ENCODE measurements around the gene CAPN5.
A peak's percentile ranks its signal among the peaks of the same experiment; 100 is the strongest.

Gene CAPN5

DNA sequence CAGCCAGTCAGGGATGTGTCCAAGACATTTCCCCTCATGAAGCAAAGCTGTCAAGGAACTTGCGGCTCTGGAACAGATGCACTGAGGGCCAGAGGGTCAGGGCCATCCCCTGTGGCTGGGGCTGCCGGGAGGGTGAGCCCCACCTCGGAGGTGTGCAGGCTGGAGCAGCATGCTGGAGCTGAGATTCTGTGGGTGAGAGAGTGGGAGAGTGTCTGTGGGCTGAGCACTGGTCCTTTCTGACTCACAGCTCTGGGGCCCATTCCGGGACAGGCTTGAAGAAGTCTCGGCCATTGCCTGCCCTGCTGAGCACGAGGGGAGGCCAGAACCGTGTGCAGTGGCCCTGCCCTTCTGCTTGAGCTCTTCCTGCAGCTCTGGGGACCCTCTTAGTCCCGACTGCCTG lies 38.0 kb downstream of the CAPN5 start:
- Mint-ChIP-seq H3K27ac (no peak overlapping the region), H3K9me3 (no peaks in the 10 kb centered on the region), H3K4me3 (no peak overlapping the region), H3K4me1 (no peaks in the 10 kb centered on the region), H3K36me3 (no peaks in the 10 kb centered on the region)
- DNase-seq (ENCODE audit: low spot score in 2 of 2) (no peak), ATAC-seq (peak; percentile 27)

DNA sequence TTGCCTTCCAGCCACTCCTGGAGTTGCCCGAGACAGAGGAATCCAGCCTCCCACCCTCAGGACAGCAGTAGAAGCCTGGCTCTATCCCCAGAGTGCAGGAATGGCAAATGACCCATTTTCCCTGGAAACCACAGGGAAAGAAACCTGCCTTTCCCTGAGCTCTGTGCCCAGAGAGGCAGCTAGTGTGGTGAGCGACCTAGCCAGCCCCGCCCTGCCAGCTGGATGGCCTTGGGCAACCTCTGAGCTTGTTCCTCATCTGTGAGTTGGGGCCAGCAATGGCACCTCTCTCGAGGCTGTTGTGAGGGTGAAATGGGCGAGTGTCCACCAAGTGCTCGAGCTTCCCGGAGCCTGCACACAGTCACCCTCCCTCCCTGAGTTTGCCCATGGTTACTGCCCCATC lies 39.5 kb downstream of the CAPN5 start:
- H3K4me3 Mint-ChIP-seq: no peak overlapping the region
- H3K9me3 Mint-ChIP-seq: no peaks in the 10 kb centered on the region
- no peaks in the 10 kb centered on the region for H3K4me1 Mint-ChIP-seq
- H3K27ac Mint-ChIP-seq: no peak overlapping the region
- DNase-seq (ENCODE audit: low spot score in 2 of 2) (no peak), ATAC-seq (no peak)
- H3K36me3 Mint-ChIP-seq: no peaks in the 10 kb centered on the region

DNA sequence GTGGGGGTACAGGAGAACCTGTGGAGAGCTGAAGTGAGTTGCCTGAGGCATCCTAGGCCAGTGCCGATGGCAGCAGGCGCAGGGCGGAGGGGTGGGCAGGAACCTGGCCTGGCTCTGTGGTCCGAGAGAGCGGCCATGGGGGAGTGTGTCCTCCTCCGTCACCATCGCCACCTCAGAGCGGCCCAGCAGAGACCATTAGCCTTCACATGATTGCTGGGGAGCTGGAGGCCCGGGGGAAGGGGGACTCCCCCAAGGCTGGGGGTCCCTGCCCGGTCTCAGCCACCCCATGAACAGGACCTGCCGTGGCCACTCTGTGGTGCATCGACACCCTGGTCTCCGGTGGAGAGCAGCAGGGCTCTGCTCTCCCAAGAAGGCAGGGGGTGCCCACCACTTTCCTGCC lies 40.0 kb downstream of the CAPN5 start:
- no peak for DNase-seq (ENCODE audit: low spot score in 2 of 2)
- H3K9me3 Mint-ChIP-seq: no peaks in the 10 kb centered on the region
- no peak overlapping the region for H3K4me3 Mint-ChIP-seq
- no peaks in the 10 kb centered on the region for H3K4me1 Mint-ChIP-seq
- ATAC-seq: no peak
- H3K27ac Mint-ChIP-seq: no peak overlapping the region
- H3K36me3 Mint-ChIP-seq: no peaks in the 10 kb centered on the region

DNA sequence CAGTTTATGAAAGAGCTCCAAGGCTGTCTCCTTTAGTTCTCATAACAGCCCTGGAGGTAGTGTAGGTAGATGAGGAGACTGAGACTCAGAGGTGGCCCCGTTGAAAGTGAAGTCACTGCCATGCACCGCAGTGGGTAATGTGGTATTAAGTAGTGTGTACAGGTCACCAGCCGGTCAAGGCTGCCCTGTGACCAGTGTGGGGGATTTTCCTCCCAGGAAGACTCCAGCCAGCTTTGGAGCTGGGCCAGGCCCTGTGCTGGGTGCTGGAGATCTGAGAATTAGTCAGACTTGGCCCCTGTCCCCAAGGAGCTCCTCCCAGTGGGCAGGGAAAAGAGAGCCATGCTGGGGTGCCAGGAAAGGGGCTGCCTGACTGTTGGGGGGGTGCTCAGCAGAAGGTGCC lies 41.2 kb downstream of the CAPN5 start:
- H3K9me3 Mint-ChIP-seq: no peaks in the 10 kb centered on the region
- no peaks in the 10 kb centered on the region for H3K4me1 Mint-ChIP-seq
- no peak overlapping the region for H3K27ac Mint-ChIP-seq
- no peak for DNase-seq (ENCODE audit: low spot score in 2 of 2)
- ATAC-seq: no peak
- no peak overlapping the region for H3K4me3 Mint-ChIP-seq
- H3K36me3 Mint-ChIP-seq: no peaks in the 10 kb centered on the region

DNA sequence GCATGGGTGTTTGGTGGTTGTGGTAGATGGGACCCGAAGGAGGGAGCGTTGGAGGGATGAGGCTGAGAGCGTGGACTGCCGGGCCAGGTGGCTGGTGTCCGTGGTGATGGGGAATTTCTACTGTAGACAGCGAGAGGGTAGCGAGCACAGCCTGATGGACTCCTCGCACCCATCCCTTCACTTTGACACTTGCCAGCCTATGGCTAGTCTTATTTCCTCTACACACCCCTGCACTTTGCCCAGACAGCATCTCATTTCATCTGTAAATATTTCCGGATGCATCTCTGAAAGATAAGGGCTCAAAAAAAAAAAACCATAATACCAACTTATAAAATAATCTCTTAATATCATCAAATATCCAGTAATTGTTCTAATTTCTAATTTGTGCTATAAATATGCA lies 41.7 kb downstream of the CAPN5 start:
- Mint-ChIP-seq H3K4me1 (peaks cover 3% of the 10 kb centered on the region), H3K27ac (no peak overlapping the region), H3K4me3 (no peak overlapping the region), H3K9me3 (no peaks in the 10 kb centered on the region), H3K36me3 (no peaks in the 10 kb centered on the region)
- no peak for ATAC-seq
- no peak for DNase-seq (ENCODE audit: low spot score in 2 of 2)

DNA sequence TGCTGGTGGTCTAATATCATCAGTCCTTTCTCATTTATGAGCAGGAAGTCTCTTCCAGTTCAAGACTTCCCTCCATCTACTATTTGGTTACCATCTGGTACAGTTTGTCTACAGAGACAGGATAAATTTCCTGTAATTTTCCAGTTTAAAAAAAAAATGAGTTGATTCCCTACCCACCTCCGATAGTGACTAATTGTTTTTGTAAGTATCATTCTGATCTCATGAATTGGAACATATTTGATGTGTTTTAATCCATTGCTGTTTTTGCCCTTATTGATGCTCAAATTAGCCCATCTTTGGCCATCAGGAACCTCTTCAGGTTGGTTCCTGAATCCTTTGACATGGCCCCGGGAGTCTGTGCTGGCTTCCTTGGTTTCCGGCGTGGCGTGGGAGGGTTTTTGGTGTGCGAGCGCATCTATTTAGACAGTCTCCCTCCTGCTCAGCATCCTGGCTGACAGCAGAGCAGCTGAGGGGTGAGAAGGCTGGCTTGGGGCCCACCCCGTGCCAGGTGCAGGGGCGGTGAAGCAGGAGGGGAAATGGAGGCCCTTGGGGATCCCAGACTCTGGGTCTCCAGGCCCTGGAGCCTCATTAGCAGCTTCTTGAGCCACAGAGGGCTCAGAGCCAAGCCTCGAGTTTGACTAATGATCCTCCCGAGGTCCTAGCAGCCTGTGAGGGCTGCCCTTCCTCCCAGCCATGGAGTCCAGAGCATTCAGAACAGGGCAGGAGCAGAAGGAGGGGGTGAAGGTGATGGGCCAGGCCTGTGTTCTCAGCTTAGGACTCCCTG lies 42.7 kb downstream of the CAPN5 start:
- no peak for ATAC-seq
- Mint-ChIP-seq H3K4me3 (no peak overlapping the region), H3K4me1 (peaks cover 6% of the 10 kb centered on the region), H3K9me3 (no peaks in the 10 kb centered on the region), H3K27ac (no peak overlapping the region), H3K36me3 (no peaks in the 10 kb centered on the region)
- DNase-seq (ENCODE audit: low spot score in 2 of 2): no peak

DNA sequence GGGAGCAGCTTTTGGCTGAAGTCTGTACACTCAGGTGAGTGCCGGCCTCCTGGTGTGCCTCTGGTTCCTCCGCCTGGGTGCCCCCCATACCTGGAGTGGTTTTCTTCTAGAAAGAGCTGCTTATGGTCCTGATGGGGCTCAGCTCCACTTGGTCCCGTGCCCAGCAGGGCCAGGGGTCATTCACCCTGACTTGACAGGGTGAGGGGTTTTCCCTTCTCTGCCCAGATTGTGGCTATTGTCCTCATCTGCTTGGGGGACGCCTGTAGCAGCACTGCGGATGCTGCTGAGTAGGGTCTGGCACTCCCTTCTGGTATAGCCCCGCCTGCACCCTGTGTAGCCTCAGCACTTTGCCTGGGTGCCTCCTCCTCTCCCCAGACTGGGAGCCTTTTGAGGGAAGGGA lies 44.1 kb downstream of the CAPN5 start:
- no peak for ATAC-seq
- Mint-ChIP-seq H3K4me1 (peaks cover 6% of the 10 kb centered on the region), H3K36me3 (no peaks in the 10 kb centered on the region), H3K27ac (no peak overlapping the region), H3K4me3 (no peak overlapping the region), H3K9me3 (no peaks in the 10 kb centered on the region)
- DNase-seq (ENCODE audit: low spot score in 2 of 2): no peak

DNA sequence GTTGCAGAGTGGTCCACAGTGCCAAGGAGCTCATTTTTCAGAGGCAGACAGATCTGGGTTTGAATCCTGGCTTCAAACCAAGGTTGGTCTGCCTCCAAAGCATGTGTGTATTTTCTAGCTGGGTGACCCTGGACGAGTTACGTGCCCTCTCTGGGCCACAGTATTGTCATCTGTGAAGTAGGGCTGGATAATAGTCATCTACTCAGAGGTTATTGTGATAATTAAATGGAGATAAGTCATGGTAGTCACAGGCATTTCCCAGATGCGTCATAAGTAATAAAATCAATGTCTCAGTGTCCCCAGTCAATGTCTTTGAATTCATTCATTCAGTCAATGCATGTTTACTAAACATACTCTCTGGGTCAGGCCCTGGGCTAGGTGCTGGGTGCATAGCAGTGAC lies 44.5 kb downstream of the CAPN5 start:
- H3K27ac Mint-ChIP-seq: no peak overlapping the region
- H3K4me3 Mint-ChIP-seq: no peak overlapping the region
- no peak for ATAC-seq
- no peaks in the 10 kb centered on the region for H3K9me3 Mint-ChIP-seq
- H3K4me1 Mint-ChIP-seq: peaks cover 6% of the 10 kb centered on the region
- DNase-seq (ENCODE audit: low spot score in 2 of 2): no peak
- no peaks in the 10 kb centered on the region for H3K36me3 Mint-ChIP-seq

DNA sequence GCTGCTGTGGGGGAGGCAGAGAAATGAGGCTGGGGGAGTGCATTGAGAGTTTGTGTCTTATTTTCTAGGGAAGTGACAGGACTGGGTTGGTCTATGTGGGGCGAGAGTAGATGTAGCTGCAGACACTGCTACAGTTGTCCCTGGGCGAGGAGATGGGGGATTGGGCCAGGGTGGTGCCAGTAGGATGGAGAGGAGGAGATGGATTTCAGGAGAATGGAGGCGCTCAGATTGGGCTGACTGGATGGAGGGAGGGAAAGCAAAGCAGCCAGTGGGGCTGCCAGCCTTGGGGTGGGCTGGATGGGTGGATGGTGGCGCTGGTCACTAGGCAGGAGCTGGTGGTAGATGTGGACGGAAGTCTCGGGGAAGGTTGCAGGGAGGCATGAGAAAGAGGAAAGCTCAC lies 45.2 kb downstream of the CAPN5 start:
- Mint-ChIP-seq H3K4me3 (no peak overlapping the region), H3K9me3 (no peaks in the 10 kb centered on the region), H3K4me1 (peaks cover 6% of the 10 kb centered on the region), H3K27ac (no peak overlapping the region), H3K36me3 (no peaks in the 10 kb centered on the region)
- DNase-seq (ENCODE audit: low spot score in 2 of 2): no peak
- no peak for ATAC-seq

DNA sequence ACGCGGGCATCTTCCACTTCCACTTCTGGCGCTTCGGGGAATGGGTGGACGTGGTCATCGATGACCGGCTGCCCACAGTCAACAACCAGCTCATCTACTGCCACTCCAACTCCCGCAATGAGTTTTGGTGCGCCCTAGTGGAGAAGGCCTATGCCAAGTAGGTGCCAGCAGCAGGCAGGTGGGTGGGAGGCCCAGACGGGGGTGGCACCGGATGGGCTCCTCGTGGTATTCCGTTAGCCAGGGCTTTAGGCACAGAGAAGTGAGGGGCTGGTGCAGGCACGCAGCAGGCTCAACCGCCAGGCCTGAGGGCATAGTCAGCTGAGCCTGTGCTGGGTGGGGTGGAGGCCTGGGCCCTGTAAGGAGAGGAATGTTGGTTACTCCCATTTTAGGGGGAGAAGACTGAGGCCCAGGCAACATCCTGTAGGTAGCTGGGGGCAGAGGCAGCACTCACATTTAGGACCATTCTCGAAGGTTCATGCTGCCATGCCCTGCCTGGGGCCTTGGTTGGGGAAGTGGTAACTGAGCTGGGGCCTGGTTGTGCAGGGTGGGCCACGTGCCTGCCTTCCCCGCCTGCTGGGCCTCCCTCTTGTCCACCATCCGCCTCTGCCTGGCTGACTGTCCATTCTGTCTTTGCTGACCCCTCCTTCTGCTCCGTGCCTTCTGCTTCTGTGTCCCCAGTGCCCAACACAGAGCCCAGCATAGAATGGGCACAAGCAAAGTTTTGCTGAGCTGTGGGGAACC lies 46.0 kb downstream of the CAPN5 start:
- no peaks in the 10 kb centered on the region for H3K9me3 Mint-ChIP-seq
- ATAC-seq (no peak), DNase-seq (ENCODE audit: low spot score in 2 of 2) (no peak)
- peaks cover 6% of the 10 kb centered on the region for H3K4me1 Mint-ChIP-seq
- H3K36me3 Mint-ChIP-seq: no peaks in the 10 kb centered on the region
- H3K4me3 Mint-ChIP-seq: no peak overlapping the region
- peak overlapping the region; percentile 29 for H3K27ac Mint-ChIP-seq

DNA sequence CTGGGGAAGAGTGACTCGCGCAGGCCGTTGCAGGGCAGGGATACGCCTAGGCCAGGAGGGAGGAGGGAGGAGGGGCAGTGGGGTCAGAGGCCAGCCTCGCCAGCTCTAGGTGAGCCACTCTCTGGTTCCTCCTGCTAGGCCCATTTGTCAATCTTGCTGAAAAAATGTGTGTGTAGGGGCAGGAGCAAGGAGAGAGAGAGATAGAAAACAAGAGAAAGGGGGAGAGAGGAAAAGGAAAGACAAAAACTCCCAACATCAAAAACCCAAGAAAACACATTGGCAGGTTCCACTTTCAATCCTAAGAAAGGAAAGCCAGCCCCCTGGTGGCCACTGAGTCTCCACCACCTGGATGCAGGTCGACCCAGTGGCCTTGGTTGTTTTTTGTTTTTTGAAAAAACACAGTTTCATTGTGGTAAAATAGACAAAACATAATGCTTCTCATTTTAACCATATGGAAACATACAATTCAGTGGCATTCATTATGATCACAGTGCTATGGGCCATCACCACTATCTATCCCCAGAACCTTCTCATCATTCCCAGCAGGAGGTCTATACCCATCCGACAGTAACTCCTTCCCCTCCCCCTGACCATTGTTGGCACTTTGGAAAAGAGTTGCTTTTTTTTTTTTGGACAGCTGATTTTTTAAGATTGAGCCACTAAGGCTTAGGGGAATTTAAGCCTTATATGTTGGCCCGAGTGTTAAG lies 46.8 kb downstream of the CAPN5 start:
- no peak for DNase-seq (ENCODE audit: low spot score in 2 of 2)
- peak overlapping the region; percentile 29 for H3K27ac Mint-ChIP-seq

DNA sequence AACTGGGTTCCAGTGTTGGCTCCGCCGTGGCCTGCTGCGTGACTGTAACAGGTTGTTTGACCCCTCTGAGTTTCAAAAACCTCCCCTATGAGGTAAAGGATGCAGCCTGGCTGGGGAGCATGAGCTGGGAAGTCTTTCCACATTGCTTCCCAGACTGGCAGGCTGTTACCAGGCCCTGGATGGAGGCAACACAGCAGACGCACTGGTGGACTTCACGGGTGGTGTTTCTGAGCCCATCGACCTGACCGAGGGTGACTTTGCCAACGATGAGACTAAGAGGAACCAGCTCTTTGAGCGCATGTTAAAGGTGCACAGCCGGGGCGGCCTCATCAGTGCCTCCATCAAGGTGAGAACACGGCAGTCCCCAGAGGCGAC lies 47.3 kb downstream of the CAPN5 start:
- no peak for DNase-seq (ENCODE audit: low spot score in 2 of 2)
- Mint-ChIP-seq H3K36me3 (no peaks in the 10 kb centered on the region), H3K4me1 (peaks cover 6% of the 10 kb centered on the region), H3K4me3 (no peak overlapping the region), H3K9me3 (no peaks in the 10 kb centered on the region), H3K27ac (no peak overlapping the region)
- no peak for ATAC-seq

More for the DNA sequence above, 46.8 kb downstream of the CAPN5 start:
- no peak for ATAC-seq
- no peaks in the 10 kb centered on the region for H3K36me3 Mint-ChIP-seq
- no peak overlapping the region for H3K4me3 Mint-ChIP-seq
- no peaks in the 10 kb centered on the region for H3K9me3 Mint-ChIP-seq
- H3K4me1 Mint-ChIP-seq: peaks cover 6% of the 10 kb centered on the region

DNA sequence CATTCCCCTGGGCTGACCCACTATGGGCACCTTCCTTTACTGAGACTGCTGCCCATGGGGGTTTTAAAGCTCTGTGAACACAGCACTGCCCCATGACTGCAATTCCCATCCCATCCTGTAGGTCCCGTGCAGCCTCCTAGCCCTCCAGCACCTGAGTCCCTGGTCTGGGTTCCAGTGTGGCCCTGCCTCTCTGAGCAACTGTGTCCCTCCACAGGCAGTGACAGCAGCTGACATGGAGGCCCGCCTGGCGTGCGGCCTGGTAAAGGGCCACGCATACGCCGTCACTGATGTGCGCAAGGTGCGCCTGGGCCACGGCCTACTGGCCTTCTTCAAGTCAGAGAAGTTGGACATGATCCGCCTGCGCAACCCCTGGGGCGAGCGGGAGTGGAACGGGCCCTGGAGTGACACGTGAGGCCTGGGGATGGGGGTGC lies 48.4 kb downstream of the CAPN5 start:
- no peak overlapping the region for H3K4me3 Mint-ChIP-seq

DNA sequence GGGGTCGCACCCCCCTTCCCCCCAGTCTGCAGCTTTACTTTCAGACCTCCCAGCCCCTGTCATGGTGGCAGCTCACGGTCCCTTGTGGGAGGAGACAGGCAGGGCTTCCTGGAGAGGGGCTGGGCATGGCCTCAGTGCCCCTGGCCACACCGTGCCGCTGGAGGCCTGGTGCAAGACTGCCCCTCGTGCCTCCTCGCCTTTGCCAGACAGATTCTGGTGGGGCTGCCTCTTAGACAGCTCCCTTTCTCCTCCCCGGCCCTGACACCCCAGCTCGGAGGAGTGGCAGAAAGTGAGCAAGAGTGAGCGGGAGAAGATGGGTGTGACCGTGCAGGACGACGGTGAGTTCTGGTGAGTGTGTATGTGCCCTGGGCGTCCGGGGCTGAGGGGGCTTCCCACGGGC lies 49.2 kb downstream of the CAPN5 start:
- Mint-ChIP-seq H3K36me3 (no peaks in the 10 kb centered on the region), H3K4me1 (peaks cover 10% of the 10 kb centered on the region), H3K4me3 (no peak overlapping the region), H3K27ac (no peak overlapping the region), H3K9me3 (no peaks in the 10 kb centered on the region)
- DNase-seq (ENCODE audit: low spot score in 2 of 2) (no peak), ATAC-seq (no peak)

More for the DNA sequence above, 48.4 kb downstream of the CAPN5 start:
- DNase-seq (ENCODE audit: low spot score in 2 of 2) (no peak), ATAC-seq (no peak)
- peaks cover 6% of the 10 kb centered on the region for H3K4me1 Mint-ChIP-seq
- no peaks in the 10 kb centered on the region for H3K36me3 Mint-ChIP-seq
- no peak overlapping the region for H3K27ac Mint-ChIP-seq
- no peaks in the 10 kb centered on the region for H3K9me3 Mint-ChIP-seq

DNA sequence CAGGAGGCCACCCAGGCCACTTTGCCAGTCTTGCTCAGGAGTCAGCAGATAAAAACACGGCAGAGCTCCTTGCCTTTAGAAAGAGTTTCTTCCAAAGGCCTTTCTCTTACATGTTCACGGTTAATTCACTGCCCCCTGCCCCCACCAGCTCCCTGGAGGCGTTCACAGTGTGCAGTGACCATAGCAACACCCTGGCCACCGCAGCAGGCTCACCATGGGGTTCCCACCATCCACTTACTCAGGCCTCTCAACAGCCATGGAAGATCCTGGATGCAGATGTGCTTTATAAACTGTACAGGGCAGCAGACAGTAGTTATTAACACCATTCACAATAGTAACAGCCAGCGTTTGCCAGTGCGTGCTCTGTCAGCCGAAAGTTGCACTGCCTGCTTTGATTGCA lies 50.7 kb downstream of the CAPN5 start:
- ATAC-seq (no peak), DNase-seq (ENCODE audit: low spot score in 2 of 2) (no peak)
- H3K36me3 Mint-ChIP-seq: no peaks in the 10 kb centered on the region
- peaks cover 13% of the 10 kb centered on the region for H3K4me1 Mint-ChIP-seq
- no peak overlapping the region for H3K27ac Mint-ChIP-seq
- H3K9me3 Mint-ChIP-seq: no peaks in the 10 kb centered on the region
- H3K4me3 Mint-ChIP-seq: no peak overlapping the region

DNA sequence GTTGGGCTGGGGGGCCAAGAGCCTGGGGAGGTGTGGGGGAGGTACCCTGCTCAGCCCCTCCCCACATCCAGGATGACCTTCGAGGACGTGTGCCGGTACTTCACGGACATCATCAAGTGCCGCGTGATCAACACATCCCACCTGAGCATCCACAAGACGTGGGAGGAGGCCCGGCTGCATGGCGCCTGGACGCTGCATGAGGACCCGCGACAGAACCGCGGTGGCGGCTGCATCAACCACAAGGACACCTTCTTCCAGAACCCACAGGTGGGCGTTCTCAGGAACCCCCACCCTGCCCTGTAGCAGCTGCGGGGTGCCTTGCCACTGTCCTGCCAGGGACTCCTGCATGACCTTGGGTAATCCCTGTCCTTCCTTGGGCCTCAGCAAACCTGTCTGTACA lies 51.3 kb downstream of the CAPN5 start:
- Mint-ChIP-seq H3K4me1 (peaks cover 13% of the 10 kb centered on the region), H3K4me3 (no peak overlapping the region), H3K36me3 (no peaks in the 10 kb centered on the region), H3K27ac (no peak overlapping the region), H3K9me3 (no peaks in the 10 kb centered on the region)
- DNase-seq (ENCODE audit: low spot score in 2 of 2) (no peak), ATAC-seq (no peak)

All from stimulated activated effector memory CD8-positive, alpha-beta T cell treated with anti-CD3 and anti-CD28 coated beads, Interleukin-12 subunit alpha, Interleukin-12 subunit beta, amount 100 ng/mL, for 72 hours (primary cell).